ENCODE data around the gene PGAP2.

- no peak for TF ChIP-seq POLR2AphosphoS5 (IDR thresholded peaks at IDR 0.05; ENCODE audit: low read depth, low read length)
- TF ChIP-seq REST (IDR thresholded peaks at IDR 0.05; ENCODE audit: insufficient read depth in 1 of 2, low read depth in 2 of 2, low read length in 2 of 2): no peak
- no peak for TF ChIP-seq TAF1 (IDR thresholded peaks at IDR 0.05; ENCODE audit: borderline replicate concordance, insufficient read depth, low read length)
- TF ChIP-seq SIN3A (IDR thresholded peaks at IDR 0.05; ENCODE audit: borderline replicate concordance, insufficient read depth, low read length): no peak
- no peak for TF ChIP-seq FOXP2 (optimal IDR thresholded peaks at IDR 0.05; ENCODE audit: borderline replicate concordance, extremely low read depth, extremely low read length, insufficient read depth)
These were observed 27.4 kb downstream of the PGAP2 start for GRCh38 chr11:3835751-3836150.

Measured in PFSK-1 (cell line).